Measurements from ENCODE around the gene POLR3B. TPM values are rescaled to one million over a fixed set of nuclear protein-coding genes. Genes with fewer than 3 reads are reported as not detected.

The POLR3B gene
- total RNA-seq, 4 donors from 2014 or later, result 10.7 to 16.2 (median 12.0) TPM

DNA sequence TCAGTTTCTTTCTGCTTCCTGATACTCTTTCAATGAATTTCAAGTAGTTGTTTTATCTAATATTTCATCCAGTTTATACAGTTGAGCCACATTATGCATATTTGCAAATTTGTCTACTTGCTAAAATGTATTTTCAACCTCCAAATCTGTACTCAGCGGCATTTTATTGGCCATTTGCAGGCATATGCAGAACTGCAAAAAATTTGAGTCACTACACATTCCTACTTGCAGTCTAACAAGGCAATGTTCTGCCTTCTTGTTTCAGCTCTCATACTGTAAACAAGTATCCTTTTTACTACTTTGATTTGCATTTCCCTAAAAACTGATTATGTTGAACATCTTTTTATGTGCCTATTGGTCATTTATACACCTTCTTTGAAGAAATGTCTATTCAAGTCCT, 55.0 kb downstream of the POLR3B start:
- 91 to 100% methylated on average over 1 of the region's 1 CpG for WGBS, 2 donors
- intact Hi-C loops (cut with DNase I), result no loop called here

DNA sequence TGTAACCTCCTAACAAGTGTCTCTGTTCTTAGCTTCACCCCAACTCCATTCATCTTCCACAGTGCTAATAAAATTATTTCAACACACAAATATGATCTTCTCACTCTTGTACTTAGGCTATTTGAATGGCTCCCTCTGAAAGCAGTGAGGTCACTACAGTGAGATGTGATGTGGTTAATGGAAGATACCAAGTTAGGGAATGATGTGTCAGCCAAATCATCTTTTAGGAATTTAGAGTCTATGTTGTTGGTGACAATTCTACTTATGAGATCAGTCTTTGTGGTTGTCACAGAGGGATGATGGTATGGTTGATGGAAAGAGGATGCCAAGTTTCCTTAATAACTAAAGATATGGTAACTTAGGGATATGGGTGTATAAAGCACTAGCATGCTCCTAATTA, 57.6 kb downstream of the POLR3B start:
- TF ChIP-seq, protein P1, sequence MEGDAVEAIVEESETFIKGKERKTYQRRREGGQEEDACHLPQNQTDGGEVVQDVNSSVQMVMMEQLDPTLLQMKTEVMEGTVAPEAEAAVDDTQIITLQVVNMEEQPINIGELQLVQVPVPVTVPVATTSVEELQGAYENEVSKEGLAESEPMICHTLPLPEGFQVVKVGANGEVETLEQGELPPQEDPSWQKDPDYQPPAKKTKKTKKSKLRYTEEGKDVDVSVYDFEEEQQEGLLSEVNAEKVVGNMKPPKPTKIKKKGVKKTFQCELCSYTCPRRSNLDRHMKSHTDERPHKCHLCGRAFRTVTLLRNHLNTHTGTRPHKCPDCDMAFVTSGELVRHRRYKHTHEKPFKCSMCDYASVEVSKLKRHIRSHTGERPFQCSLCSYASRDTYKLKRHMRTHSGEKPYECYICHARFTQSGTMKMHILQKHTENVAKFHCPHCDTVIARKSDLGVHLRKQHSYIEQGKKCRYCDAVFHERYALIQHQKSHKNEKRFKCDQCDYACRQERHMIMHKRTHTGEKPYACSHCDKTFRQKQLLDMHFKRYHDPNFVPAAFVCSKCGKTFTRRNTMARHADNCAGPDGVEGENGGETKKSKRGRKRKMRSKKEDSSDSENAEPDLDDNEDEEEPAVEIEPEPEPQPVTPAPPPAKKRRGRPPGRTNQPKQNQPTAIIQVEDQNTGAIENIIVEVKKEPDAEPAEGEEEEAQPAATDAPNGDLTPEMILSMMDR (IDR thresholded peaks at IDR 0.05), result no peak
- Histone ChIP-seq H3K4me3 (no peak overlapping the region), H3K36me3 (peaks cover 0 to 55% (median 0%) of the 10 kb centered on the region in 3 donors), H3K4me1 (peaks cover 0 to 3% (median 0%) of the 10 kb centered on the region in 3 donors), H3K27ac (no peak overlapping the region), H3K27me3 (no peaks in the 10 kb centered on the region), H3K9me3 (no peaks in the 10 kb centered on the region)
- intact Hi-C loops (cut with DNase I), result no loop called here
- no peak for DNase-seq

More for the DNA sequence above, 55.0 kb downstream of the POLR3B start:
- no peak for DNase-seq
- H3K36me3 ChIP-seq, result peaks cover 0 to 69% (median 0%) of the 10 kb centered on the region in 3 donors
- no peaks in the 10 kb centered on the region for H3K4me1 ChIP-seq
- H3K27me3 ChIP-seq, result no peaks in the 10 kb centered on the region
- H3K4me3 ChIP-seq, result no peak overlapping the region
- H3K9me3 ChIP-seq, result no peaks in the 10 kb centered on the region
- H3K27ac ChIP-seq, result no peak overlapping the region
- TF ChIP-seq, protein P1 (IDR thresholded peaks at IDR 0.05), result no peak
- TF ChIP-seq POLR2A (IDR thresholded peaks at IDR 0.05), result no peak

DNA sequence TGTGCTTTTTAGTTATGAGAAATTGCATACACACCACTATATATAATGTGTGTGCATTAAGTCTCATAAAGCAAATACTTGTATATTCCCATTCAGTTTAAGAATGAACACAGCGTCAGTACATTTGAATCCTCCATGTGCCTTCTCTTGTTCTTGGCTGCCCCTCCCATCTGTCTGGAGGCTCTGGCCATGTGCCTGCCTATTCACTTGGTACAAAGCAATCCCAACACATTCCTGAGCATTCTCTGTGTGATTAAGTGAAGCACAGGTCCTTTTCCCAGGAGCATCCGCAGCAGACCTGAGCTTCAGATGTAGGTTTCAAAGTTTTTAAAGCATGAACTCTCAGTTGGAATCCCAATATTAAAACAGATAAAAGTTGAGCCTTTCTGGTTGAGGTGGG, 58.7 kb downstream of the POLR3B start:
- no peaks in the 10 kb centered on the region for H3K27me3 ChIP-seq
- 88 to 91% methylated on average over 2 of the region's 2 CpGs for WGBS, 2 donors
- DNase-seq, result no peak
- intact Hi-C loops (cut with DNase I), result no loop called here
- TF ChIP-seq, protein P1 (IDR thresholded peaks at IDR 0.05), result no peak
- TF ChIP-seq POLR2A (IDR thresholded peaks at IDR 0.05), result no peak
- no peaks in the 10 kb centered on the region for H3K9me3 ChIP-seq
- no peak overlapping the region for H3K4me3 ChIP-seq
- H3K36me3 ChIP-seq, result peaks cover 0 to 46% (median 0%) of the 10 kb centered on the region in 3 donors
- peaks cover 0 to 3% (median 0%) of the 10 kb centered on the region in 3 donors for H3K4me1 ChIP-seq
- H3K27ac ChIP-seq, result no peak overlapping the region

DNA sequence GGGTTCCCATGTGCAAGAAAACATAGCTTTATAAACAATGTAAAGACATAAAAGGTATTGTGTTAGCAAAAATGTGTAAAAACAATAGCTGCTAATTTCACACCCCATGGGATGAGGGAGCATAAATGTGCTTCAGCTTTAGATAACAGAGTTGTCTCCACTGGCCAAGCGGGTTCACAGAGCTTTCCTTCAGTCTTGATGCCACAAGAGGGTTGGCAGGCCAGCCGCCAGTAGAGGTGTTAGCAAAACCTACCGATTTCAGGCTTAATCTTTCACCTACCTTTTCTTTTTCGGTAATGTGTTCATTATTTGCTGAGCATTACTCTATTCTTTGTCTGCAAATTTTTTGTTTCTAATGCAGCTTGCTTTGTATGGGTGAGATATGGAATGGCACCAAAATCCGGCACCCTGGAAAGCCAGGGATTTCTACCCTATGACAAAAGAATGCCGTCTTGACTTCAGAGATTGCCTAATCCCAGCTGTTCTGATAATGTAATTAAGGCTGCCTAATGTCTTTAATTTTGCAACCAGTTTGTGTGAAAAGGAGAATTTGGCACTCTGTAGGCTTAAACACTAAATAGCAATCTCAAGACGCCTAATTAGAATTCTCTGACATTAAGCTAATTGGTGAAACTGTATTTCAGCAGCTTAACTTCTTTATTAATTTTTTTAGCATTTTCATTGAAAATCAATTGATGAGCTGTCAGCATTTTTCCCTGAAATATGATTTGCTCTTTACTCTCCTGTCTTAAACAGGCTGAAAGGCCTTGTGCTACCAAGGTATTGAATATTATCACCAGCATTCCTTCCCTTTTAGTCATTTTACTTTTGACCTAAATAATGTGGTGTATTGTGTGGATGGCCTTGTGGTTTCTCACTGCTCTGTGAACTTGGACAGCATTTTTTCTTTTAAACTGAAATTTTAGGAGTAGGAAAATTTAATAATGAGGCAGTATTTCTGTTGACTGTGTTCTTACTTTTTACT, 60.7 kb downstream of the POLR3B start:
- peaks cover 0 to 3% (median 0%) of the 10 kb centered on the region in 3 donors for H3K4me1 ChIP-seq
- H3K4me3 ChIP-seq, result no peak overlapping the region
- no peak for DNase-seq
- 72 to 74% methylated on average over 7 of the region's 7 CpGs for WGBS, 2 donors
- no peaks in the 10 kb centered on the region for H3K9me3 ChIP-seq
- TF ChIP-seq POLR2A (IDR thresholded peaks at IDR 0.05), result no peak
- TF ChIP-seq, protein P1 (IDR thresholded peaks at IDR 0.05), result no peak
- no peak overlapping the region for H3K27ac ChIP-seq
- peaks cover 0 to 35% (median 0%) of the 10 kb centered on the region in 3 donors for H3K36me3 ChIP-seq
- H3K27me3 ChIP-seq, result no peaks in the 10 kb centered on the region
- intact Hi-C loops (cut with DNase I), result no loop called here

DNA sequence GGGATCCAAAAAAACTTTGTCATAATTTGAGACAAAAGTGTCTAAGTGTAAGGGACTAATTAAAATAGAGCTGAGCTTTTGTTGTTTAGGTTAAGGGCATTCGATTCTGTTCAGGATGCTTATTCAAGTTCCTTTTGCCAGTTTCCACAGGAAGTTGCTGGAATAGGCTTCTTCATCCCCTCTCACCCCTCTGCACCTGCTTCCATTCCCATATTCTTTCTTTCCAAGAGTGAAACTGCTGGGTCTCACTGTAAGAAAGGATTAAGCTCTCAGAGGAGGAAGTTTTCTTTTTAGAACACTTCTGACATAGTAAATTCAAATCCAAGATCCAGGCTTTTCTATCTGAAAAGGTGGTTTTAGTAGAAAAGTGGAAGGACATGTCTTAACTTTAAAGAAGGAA, 61.4 kb downstream of the POLR3B start:
- intact Hi-C loops (cut with DNase I), result no loop called here
- Histone ChIP-seq H3K4me1 (peaks cover 0 to 3% (median 0%) of the 10 kb centered on the region in 3 donors), H3K9me3 (no peaks in the 10 kb centered on the region), H3K36me3 (peaks cover 0 to 35% (median 0%) of the 10 kb centered on the region in 3 donors), H3K4me3 (no peak overlapping the region), H3K27me3 (no peaks in the 10 kb centered on the region), H3K27ac (no peak overlapping the region)
- DNase-seq, result no peak
- 46 to 56% methylated on average over 1 of the region's 1 CpG for WGBS, 2 donors
- TF ChIP-seq, protein P1 (IDR thresholded peaks at IDR 0.05), result no peak
- TF ChIP-seq POLR2A (IDR thresholded peaks at IDR 0.05), result no peak

Measured in esophagus squamous epithelium (tissue), 5 donors.